ENCODE data around the gene CNTN1. TPM values are rescaled to one million over a fixed set of nuclear protein-coding genes. Genes with fewer than 3 reads are reported as not detected.

Gene CNTN1
- total RNA-seq, 1 experiment from 2014 or later, result 3.0 TPM

DNA sequence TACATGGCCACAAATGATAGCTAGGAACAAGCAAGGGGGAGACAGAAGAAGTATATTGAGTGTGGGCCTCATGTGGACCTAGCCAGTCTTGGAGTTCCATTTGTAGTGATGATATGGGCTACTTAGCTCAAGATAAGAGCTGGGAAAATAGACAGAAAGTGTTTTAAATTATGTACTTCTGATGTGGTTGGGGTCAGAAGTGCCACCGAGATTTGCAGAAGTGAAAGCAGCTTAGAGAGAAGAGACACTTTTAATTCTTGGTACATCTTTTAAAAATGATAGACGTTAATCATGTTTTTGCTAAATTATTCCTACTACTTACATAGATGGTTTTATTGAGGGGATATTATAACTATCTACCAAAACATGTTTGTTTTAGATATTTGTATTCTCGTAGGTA, 297.5 kb downstream of the CNTN1 start (continued):
- TF ChIP-seq REST (IDR thresholded peaks at IDR 0.05; ENCODE audit: low read depth), result no peak
- TF ChIP-seq, protein P1, sequence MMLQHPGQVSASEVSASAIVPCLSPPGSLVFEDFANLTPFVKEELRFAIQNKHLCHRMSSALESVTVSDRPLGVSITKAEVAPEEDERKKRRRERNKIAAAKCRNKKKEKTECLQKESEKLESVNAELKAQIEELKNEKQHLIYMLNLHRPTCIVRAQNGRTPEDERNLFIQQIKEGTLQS (IDR thresholded peaks at IDR 0.05), result no peak

- Histone ChIP-seq H3K27ac (ENCODE audit: low read depth, low read length) (no peak overlapping the region), H3K4me2 (ENCODE audit: low read length) (no peak overlapping the region), H3K9ac (ENCODE audit: low read length) (no peak overlapping the region), H3K27me3 (ENCODE audit: insufficient read depth, low read length) (no peaks in the 10 kb centered on the region), H3K79me2 (ENCODE audit: insufficient read depth, low read length) (no peaks in the 10 kb centered on the region), H3K36me3 (ENCODE audit: control insufficient read depth in 1 of 2, insufficient read depth in 2 of 2, low read length in 2 of 2) (no peaks in the 10 kb centered on the region), H3K4me3 (replicated peaks in 1 of 2; ENCODE audit: low read depth in 1 of 2, low read length in 2 of 2) (no peak overlapping the region), H3K4me1 (ENCODE audit: control insufficient read depth in 1 of 2, insufficient read depth in 2 of 2, low read length in 2 of 2) (no peaks in the 10 kb centered on the region), H3K9me2 (ENCODE audit: insufficient read depth) (no peaks in the 10 kb centered on the region), H4K20me1 (ENCODE audit: insufficient read depth) (no peaks in the 10 kb centered on the region), H3K9me3 (ENCODE audit: control insufficient read depth in 1 of 2, insufficient read depth in 1 of 2, low read depth in 1 of 2, low read length in 2 of 2) (no peaks in the 10 kb centered on the region), H2AFZ (ENCODE audit: low read depth, low read length, poor library complexity, severe bottlenecking) (no peak overlapping the region)
- ChIA-PET POLR2A (no interaction called here), CTCF (no interaction called here), RAD21 (ENCODE audit: low non-redundant PET in 1 of 2, low total read pairs in 2 of 2, uncharacterized antibody in 2 of 2, unreplicated experiment in 2 of 2) (no interaction called here)
- DNase-seq (ENCODE audit: low read depth, low spot score) (no peak), ATAC-seq (no peak)
- BruUV-seq (replicated peaks), result no TSS peak
- intact Hi-C loops (cut with micrococcal nuclease), result no loop called here
- TF ChIP-seq EZH2phosphoT487 (IDR thresholded peaks at IDR 0.05; ENCODE audit: borderline replicate concordance) (no peak), EZH2 (IDR thresholded peaks at IDR 0.05) (no peak), REST (IDR thresholded peaks at IDR 0.05; ENCODE audit: low read depth) (no peak), FOSL1 (IDR thresholded peaks at IDR 0.05; ENCODE audit: low read depth) (no peak), ELF1 (IDR thresholded peaks at IDR 0.05; ENCODE audit: borderline replicate concordance, low read depth) (no peak), ZNF274 (IDR thresholded peaks at IDR 0.05; ENCODE audit: low read depth, low read length) (no peak), TCF7L2 (IDR thresholded peaks at IDR 0.05; ENCODE audit: borderline replicate concordance, extremely low read depth, insufficient read depth, insufficient read length) (no peak), EGR1 (IDR thresholded peaks at IDR 0.05; ENCODE audit: low read depth) (no peak), CBX3 (IDR thresholded peaks at IDR 0.05; ENCODE audit: low read depth) (no peak), ZFX (IDR thresholded peaks at IDR 0.05) (no peak), POLR2AphosphoS5 (IDR thresholded peaks at IDR 0.05; ENCODE audit: low read depth, low read length) (no peak), YY1 (IDR thresholded peaks at IDR 0.05; ENCODE audit: extremely low read depth, insufficient replicate concordance, low read depth, low read length) (no peak)
- TF ChIP-seq, protein P2, sequence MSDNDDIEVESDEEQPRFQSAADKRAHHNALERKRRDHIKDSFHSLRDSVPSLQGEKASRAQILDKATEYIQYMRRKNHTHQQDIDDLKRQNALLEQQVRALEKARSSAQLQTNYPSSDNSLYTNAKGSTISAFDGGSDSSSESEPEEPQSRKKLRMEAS (IDR thresholded peaks at IDR 0.05), result no peak
- TF ChIP-seq, protein P1 (IDR thresholded peaks at IDR 0.05), result no peak
- TF ChIP-seq, protein P3, sequence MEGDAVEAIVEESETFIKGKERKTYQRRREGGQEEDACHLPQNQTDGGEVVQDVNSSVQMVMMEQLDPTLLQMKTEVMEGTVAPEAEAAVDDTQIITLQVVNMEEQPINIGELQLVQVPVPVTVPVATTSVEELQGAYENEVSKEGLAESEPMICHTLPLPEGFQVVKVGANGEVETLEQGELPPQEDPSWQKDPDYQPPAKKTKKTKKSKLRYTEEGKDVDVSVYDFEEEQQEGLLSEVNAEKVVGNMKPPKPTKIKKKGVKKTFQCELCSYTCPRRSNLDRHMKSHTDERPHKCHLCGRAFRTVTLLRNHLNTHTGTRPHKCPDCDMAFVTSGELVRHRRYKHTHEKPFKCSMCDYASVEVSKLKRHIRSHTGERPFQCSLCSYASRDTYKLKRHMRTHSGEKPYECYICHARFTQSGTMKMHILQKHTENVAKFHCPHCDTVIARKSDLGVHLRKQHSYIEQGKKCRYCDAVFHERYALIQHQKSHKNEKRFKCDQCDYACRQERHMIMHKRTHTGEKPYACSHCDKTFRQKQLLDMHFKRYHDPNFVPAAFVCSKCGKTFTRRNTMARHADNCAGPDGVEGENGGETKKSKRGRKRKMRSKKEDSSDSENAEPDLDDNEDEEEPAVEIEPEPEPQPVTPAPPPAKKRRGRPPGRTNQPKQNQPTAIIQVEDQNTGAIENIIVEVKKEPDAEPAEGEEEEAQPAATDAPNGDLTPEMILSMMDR (IDR thresholded peaks at IDR 0.05 in 2 of 3, conservative IDR thresholded peaks at IDR 0.05 in 1 of 3; ENCODE audit: borderline replicate concordance in 1 of 3, insufficient read depth in 1 of 3, low read depth in 2 of 3, low read length in 2 of 3), result no peak
Measured at GRCh38 chr12:40992158-40992557, 299.9 kb downstream of the CNTN1 start.

Data from HCT116 (cell line).